AG09309 (cell line): ENCODE measurements around the gene TMEM215.
"Not testable (repeated sequence)": the region's sequence is repeated elsewhere in the genome, so short reads cannot be mapped to it uniquely, and the experiment has no call there.

Experiments used
- DNase-seq: peaks from one replicate; pipeline ENCODE4 v3.0.0-alpha.2; 2010; ENCODE audit warnings: low read depth
- H3K4me3 ChIP-seq: 2 replicates; pipeline ENCODE4 v1.5.1; 2011; ENCODE audit warnings: mild to moderate bottlenecking, low read depth, low read length, moderate library complexity; ENCODE audit not compliant: control insufficient read depth
- TF ChIP-seq, protein P1 (sequence below): IDR thresholded peaks from 2 replicates; pipeline ENCODE4 v1.5.1; 2011; ENCODE audit warnings: mild to moderate bottlenecking, low read depth, low read length, inconsistent platforms; ENCODE audit not compliant: insufficient read depth, control insufficient read depth; ENCODE audit errors: missing control alignments

TMEM215 gene

DNA sequence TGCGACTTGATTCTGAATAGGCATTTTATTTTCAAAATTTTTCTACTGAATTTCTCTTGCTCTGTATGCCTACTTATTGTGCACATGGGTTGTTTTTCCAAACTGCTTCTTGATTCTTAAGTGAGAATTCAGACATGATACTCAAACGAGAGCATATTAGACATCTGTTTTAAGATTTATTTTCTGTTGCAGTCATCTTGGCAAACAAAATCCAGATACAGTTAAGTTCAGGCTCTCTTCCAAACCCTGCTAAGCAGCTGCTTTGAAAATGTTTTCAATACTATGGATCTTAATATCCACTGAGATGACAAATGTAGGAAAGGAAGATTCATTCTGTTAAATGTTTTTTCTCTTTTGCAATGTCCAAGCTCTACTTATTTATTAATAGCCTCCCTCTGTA, 4.5 kb downstream of the TMEM215 start:
- DNase-seq, result no peak
- TF ChIP-seq, protein P1, sequence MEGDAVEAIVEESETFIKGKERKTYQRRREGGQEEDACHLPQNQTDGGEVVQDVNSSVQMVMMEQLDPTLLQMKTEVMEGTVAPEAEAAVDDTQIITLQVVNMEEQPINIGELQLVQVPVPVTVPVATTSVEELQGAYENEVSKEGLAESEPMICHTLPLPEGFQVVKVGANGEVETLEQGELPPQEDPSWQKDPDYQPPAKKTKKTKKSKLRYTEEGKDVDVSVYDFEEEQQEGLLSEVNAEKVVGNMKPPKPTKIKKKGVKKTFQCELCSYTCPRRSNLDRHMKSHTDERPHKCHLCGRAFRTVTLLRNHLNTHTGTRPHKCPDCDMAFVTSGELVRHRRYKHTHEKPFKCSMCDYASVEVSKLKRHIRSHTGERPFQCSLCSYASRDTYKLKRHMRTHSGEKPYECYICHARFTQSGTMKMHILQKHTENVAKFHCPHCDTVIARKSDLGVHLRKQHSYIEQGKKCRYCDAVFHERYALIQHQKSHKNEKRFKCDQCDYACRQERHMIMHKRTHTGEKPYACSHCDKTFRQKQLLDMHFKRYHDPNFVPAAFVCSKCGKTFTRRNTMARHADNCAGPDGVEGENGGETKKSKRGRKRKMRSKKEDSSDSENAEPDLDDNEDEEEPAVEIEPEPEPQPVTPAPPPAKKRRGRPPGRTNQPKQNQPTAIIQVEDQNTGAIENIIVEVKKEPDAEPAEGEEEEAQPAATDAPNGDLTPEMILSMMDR, result no peak
- H3K4me3 ChIP-seq, result no peak overlapping the region

DNA sequence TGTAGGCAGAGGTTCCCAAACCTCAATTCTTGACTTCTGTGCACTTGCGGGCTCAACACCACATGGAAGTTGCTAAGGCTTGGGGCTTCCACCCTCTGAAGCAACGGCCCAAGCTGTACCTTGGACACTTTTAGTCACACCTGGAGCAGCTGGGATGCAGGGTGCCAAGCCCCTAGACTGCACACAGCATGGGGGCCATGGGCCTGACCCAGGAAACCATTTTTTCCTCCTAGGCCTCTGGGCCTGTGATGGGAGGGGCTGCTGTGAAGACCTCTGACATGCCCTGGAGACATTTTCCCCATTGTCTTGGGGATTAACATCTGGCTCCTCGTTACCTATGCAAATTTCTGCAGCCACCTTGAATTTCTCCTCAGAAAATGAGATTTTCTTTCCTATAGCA, 12.7 kb downstream of the TMEM215 start:
- H3K4me3 ChIP-seq, DNase-seq: not testable (repeated sequence)

DNA sequence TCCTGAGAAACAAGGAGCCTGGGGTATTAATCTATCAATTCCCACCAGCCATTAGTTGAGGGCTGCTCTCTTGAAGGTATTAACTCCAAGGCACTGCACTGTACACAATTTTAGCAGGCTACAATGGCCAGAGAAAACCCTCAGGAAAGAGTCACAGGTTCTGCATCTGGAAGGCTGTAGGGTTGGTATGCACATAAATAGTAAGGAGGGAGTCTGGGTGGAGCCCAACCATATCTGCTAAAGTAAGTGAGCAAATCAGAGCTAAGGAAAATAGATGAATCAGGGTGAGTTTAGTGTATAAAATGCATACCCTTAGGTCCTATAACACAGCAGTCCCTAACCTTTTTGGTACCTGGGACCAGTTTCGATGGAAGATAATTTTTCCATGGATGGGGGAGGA, 18.2 kb downstream of the TMEM215 start:
- DNase-seq, result no peak
- TF ChIP-seq, protein P1, result no peak
- no peak overlapping the region for H3K4me3 ChIP-seq

DNA sequence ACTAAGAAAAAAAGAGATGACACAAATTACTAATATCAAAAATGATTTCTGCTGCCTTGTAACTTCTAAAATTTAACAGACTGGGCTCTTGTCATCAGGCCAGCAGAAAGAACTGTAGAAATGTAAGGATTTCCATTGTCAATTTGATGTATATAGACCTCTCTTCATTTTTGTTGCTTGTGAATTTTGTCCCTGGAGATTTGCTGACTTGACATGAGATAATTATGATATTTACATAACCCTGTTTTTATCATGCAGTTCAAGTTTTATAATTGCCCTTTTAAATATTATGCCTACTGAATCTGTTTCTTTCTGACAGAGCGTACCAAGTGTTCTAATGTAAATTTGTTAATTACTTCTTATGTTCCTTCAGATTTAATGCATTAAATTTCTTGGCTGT, 23.9 kb downstream of the TMEM215 start:
- DNase-seq, result no peak
- TF ChIP-seq, protein P1, result no peak
- no peak overlapping the region for H3K4me3 ChIP-seq

DNA sequence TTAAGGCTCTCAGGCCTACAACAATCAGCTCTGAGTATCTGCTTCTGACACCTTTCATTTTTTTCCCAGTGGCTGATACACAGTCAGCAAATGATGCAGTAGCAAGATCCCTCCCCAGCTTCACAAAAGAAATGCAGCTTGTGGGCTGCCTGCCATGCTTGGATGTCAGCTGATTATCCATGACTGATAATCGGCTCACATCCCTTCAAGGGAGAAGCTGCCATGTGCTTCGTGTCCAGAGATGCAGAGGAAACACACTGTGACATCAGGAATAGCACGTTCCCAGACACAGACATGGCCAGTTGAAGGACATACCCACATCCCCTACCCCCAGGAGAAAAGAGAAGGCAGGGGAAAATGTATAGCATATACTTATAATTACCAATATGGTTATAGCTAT, 27.9 kb downstream of the TMEM215 start:
- H3K4me3 ChIP-seq, result no peak overlapping the region
- TF ChIP-seq, protein P1, result no peak
- DNase-seq, result no peak

DNA sequence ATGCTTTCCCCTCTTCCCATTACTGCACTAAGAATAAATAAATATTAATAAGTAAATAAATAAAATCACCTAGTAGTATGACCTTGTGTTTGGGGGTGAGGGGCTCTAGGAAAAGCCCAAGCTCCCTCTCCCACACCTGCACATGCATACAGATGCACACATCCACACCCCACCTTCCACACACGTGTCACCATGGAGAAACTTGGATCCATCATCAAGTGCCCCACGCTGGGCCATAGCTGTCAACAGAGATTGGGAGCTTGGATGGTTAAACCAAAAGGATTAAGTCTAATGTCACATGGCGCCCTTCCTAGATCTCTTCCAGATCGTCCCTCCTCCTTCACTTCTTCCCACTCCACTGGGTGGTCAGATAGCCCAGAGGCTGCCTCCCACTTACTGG, 37.0 kb downstream of the TMEM215 start:
- TF ChIP-seq, protein P1, result no peak
- no peak overlapping the region for H3K4me3 ChIP-seq
- DNase-seq, result no peak

DNA sequence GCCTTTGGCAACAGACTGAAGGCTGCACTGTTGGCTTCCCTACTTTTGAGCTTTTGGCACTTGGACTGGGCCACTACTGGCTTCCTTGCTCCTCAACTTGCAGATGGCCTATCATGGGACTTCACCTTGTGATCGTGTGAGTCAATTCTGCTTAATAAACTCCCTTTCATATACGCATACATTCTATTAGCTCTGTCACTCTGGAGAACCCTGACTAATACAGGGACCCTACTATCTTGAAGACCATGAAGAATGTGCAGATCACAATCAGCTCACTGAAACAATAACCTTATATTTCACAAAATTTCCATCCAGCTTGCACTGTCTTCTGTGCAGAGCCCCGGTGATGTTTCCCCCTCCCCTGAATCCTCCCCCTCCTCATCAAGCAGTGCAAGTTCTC, 39.8 kb downstream of the TMEM215 start:
- no peak for DNase-seq
- no peak overlapping the region for H3K4me3 ChIP-seq
- TF ChIP-seq, protein P1, result no peak
